Stimulated activated CD4-positive, alpha-beta T cell treated with anti-CD3 and anti-CD28 coated beads, Interleukin-4, amount 100 ng/mL, for 24 hours (primary cell): Measurements from ENCODE around the gene ATXN1.

ENCODE experiments used
- DNase-seq: peaks from one replicate; pipeline ENCODE4 v3.0.0-alpha.2; 2020

Gene ATXN1

DNA sequence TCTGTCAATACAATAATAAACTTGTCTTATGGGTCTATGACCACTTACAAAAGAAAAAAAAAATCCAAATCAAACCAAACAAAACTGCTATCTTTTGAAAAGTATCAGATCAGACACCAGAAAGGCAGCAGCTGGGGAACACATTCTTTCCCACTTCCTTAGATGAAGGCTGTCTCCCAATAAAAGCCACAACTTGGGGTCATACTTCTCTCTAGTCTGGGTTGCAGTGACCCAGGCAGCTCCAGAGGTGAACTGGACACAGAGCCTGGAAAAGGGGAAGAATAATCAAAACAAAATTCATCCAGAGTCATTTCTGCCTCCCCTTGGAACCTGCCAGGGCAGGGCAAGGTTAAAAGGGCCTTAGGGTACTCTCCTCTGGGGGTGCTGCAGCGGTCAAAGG is 19.1 kb downstream of the ATXN1 start:
- DNase-seq = no peak

DNA sequence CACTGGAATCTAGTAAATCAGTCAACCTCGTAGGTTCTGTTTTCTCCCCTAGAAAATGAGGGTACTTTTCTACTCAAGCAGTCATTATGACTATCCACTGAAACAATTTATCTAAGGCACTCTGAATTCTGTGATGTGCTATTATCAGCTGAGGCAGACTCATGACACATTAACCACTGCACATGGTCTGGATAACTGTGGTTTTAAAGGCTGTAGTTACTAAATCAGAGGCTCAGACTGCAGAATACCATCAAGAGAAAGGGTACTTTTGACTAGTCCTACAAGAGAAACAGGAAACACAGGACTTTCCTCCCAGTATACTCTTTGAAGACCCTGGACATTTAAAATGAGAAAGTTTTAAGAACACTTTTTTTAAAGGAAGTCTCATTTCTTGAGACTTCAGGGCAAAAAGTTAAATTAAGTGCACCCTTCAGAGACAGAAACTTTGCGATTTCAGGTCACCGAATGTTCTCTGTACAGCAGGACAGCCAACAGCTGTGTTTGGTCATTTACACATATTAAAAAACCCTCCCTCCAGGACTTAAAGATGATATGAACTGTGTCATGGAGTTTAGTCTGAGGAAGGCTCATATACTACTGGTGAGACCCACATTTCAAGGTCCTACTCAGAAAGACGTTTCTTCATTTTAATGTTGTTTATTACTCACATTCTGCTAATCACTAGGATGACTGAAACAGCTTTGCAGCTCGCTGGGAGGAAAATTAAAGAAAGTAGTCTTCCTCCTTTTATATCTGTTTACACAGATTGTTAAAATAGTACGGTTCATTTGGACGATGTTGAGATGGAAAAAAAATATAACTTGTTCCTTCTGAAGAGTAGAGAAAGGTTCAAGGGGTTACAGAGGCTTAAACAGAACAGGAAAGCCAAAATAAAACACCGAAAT is 19.9 kb downstream of the ATXN1 start:
- no peak for DNase-seq

DNA sequence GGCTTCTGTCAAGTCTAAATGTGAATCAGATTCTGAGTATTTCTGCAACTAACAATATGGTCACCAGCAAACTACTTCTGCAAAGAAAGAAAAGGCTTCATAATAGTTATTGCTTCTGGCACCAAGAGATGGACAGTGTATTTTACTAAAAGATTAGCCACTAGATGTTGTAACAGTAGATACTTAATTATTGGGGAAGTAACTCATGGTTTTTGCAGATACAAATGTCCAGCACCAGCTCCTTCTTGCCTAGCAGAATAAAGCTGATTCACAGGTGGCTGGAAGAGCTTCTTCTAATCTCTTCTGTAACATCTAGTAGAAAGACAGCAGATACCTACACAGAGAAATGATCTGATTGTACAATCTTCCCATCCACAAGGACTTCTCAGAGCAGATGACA is 21.2 kb downstream of the ATXN1 start:
- DNase-seq = no peak

DNA sequence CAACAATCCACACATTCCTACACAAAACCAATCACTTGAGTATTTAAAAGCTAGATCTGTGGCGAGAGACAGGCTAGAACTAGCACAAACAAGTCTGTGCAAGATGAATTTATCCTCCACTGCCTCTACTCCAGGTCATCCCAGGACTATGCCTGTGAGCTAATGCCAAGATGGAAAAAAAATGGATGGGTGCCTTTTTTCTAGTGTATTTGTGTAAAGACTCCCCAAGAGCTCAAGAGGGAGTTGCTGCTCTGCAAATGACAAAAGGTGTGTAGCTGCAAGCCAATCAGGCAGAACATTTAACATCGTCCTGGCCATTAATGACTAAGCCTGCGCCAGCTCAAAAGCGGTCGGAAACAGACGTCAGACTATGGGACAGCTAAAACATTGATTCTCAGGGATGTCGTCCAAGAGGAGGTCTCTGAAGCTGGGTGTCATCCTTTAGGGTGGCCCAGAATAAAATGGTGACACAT is 21.9 kb downstream of the ATXN1 start:
- DNase-seq = no peak

DNA sequence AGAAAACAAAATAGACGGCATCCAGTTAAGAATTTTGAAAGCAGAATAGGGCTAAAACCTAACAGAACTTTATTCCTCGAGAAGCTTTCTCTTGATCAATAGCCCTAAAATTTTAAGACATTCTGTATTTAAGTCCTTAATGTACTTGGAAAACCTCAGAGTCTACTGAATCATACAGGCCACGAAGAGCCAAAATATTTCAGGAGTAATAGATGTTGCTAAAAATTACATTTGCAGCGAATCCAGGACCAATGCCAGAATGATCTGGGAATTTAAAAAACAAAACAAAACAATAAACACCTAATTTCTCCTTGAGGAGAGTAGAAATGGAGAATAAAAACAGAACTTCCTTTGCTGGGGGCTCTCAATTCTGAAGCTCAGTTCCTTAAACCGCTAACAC is 23.3 kb downstream of the ATXN1 start:
- DNase-seq = no peak

DNA sequence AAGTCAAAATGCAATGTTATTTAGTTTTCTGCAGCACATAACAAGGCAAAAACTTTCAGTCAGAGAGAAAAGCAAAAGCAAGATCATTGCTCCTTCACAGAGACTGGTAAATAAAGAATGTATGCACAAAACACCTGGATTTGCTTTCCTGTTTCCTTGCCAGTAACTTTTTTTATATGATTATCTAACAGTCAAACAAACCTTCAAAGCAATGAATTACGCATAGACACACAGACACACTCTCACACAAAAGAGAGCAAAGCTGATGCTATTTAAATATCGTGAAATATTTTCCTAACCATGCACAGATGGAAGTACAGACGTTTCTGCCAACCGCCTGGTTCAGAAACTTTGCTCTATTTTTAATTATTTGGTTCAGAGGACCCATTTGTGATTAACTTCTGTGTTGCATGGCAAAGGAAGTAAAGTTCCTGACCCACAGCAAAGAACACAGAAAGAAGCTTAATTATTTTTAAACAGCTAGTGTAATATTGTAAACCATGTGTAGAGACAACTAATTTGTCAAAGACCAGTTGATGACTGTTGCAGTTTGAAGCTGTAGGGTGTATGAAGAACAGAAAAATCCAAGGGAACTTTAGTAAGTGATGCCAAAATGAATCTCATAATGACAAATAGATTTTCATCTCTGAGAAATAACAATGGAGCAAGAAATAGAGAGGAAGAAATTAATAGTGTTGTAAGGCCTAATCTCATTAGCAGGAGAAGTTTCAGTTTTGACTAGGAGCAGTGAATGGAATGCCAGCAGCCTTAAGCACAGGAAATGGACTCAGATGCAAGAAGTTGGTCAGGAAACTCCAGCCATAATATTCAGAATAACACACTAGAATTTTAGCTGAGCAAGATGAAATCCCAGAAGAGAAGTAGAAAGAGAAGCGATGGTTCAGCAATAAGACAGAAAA is 24.1 kb downstream of the ATXN1 start:
- DNase-seq = no peak

DNA sequence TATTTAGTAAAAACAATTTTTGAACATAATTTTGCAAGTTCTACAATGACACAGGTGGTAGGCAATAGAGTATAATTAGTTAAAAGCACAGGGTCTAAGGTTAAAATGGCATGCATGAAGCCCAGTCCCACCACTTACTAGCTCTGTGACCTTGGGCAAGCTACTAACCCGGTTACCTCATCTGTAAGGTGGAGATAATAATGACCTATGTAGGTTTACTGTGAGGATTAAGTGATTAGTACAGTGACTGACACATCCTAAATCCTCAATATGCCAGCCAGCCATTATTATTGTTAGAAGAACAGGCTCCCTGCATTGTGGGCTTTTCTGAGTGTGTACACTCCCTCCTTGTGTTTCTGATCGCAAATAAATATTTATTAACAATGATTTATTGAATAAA is 26.2 kb downstream of the ATXN1 start:
- DNase-seq = no peak

DNA sequence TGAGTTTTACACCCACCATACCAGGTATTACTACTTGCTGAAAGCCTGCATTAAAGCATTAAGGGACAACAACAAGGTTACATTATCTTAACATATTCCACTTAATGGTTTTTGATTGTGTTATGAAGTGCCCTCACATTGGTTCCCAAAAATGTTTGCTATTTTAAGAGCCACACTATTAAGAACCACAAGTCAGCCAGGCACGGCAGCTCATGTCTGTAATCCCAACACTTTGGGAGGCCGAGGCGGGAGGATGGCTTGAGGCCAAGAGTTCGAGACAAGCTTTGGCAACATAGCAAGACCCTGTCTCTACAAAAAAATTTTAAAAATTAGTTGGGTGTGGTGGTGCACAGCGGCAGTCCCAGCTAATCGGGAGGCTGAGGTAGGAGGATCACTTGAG is 28.2 kb downstream of the ATXN1 start:
- DNase-seq = no peak

DNA sequence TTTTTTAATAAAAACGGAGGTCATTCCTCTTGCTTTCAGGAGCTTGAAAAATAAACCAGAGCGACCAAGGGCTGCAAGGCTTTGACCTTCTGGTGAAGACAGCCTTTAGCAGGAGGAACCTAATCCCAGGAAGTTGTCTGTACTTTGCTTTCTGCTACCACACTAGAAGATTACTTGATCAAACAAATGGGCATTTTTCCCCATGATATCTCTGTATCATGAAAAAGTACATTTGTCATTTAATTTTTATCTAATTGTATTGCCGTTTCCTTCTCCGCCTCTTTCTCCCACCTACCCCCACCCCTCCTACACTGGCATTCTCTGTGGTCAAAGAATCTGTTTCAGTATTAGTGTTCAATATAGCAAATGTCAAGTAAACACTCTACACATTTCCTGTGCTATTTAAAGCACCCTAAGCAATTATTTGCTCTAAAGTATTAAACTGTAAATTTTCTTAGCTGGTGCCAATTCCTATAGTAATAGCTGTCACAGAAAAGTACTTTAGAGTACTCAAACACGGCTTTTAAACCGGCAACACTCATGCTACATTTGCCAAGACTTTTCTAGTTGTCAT is 29.7 kb downstream of the ATXN1 start:
- peak; percentile 59 for DNase-seq

DNA sequence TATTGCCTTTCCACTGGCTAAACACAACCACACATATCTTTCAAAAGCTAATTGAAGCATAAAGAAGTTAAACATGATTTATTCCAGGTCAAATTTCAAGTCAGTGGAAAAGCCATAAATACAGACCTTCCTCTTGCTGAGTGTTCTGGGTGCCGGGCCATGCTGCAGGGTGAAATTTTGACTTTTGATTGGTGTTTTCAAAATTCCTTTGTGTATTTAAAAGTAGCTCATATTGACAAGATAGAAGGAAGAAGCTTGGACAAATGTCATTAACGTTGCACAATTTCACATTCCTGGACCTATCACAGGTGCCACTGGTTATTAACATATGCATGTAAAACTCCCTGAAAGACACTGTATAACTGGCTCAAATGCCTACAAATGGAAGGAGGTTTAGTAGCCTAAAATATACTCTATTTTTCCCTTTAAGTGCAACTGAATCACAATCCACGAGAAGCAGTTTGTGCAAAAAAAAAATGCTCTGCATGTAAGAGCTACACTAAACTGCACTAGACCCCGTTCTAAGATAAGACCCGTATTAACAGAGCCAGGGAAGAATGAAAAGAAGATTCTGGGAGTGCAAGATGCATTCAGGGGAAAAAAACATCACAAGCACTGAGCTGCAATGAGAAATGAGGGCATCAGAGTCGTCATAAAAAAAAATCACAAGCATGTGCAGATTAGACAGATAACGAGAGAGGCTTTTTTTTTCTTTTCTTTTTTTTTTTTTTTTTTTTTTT is 30.4 kb downstream of the ATXN1 start:
- no peak for DNase-seq

DNA sequence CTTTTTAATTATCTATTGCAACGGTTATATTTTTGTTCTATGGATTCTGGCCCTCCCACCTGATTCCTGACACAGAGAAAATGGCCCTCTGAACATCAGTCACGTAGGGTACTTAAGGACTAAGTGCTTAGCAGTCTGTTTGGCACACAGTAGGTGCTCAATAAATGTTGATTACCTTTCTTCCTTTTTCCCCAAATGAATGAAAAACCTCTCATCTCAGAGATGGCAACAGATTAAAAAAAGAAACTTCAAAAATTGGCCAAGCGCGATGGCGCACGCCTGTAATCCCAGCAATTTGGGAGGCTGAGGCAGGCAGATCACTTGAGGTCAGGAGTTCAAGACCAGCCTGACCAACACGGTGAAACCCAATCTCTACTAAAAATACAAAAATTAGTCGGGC is 31.5 kb downstream of the ATXN1 start:
- no peak for DNase-seq

DNA sequence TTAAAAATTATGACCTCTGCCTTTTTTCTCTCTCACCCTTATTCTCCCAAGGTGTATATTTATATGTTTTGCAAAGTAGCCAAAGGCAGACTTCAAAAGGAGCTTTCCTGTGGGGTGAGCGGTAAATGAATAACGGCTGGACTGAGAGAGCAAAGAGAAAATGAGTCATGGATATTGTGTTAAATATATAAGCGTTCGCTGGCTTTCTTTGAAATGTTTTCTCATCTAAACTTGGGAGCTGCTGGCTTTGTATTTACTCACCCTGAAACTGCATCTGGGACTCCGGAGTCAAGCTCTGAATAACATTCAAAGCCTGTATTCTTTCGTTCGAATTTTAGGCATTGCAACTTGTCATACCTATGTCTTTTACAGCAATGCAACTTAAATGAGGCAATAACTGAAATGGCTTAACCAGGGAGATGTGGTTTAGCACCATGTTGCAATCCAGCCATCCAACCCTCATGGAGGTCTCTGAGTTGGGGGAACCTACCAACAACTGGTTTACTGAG is 32.0 kb downstream of the ATXN1 start:
- DNase-seq = no peak

DNA sequence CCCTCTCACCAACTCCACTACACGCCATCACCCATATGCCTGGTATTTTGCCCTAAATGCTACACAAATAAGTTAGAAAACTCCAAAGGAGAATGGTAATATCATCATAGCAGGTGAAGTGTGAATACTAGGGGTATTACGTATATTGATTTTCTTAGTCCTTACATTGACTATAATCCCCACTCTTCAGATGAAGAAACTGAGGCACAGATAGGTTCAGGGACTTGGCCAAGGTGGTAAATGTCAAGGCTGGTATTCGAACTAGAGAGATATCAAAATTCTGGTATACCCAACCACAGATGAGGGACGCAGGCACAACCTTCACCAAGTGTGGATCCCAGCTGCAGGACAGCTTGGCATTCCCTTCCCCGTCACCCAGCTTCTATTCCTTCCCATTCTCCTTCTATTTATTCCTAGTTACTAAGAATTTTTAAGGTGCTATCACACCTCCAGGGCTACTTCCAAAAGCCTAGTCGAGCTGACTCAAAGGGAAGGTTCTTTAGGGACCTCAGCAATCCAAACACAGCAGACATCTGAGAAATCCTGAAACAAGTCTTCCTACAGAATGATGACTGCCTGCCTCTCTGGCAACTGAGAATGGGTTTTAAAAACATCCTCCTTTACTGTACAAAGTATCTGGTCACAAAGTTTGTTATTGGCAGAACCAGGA is 32.6 kb downstream of the ATXN1 start:
- DNase-seq = no peak

DNA sequence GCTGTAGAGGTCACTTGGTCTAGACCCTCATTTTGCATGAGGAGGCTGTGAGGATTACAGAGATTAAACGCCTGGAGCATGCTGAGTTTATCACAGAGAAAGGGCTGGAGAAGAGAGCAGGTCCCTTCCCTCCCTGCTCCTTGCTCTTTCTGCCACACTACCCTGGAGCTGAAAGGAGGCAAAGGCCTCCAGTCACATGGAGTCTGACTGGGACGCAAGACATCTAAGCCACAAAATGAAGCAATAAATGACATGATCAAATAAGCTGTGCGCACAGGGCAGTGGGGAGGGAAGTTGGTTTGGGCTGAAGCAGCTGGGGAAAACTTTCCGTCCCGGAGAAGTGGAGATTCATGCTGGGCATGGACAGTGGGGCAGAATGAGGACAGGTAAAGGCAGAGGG is 33.3 kb downstream of the ATXN1 start:
- DNase-seq = no peak

DNA sequence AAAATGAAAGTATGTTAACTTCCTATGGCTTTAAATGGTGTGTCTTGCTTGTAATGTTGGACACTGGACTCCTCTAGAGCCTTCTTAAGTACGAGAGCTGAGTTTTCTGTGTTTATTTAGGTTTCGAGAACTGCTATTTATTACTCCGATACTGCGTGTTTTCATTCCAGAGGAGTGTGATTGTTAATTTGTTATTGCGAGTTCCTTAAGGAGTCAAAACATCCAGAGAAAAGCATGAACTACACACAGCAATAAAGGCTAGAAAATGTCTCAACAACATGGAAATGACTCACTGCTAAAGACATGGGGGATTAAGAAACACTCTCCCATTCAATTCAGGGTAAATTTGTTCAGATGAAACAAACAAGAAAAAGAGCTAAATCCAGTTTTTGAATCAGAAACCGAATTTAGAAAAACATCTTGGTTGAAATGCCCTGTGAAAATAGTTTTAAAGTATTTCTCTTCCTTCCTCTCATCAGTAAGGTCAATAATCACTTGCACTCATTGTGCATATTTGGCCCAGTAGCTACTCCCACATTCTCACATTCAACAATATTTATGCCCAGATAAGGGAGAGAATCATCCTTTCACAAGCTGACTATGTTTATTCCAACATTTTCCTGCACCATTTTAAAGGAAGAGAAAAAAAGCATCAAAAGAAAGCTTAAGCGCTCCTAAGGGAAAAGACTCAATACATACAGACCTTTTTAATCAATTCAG is 36.0 kb downstream of the ATXN1 start:
- DNase-seq = no peak

DNA sequence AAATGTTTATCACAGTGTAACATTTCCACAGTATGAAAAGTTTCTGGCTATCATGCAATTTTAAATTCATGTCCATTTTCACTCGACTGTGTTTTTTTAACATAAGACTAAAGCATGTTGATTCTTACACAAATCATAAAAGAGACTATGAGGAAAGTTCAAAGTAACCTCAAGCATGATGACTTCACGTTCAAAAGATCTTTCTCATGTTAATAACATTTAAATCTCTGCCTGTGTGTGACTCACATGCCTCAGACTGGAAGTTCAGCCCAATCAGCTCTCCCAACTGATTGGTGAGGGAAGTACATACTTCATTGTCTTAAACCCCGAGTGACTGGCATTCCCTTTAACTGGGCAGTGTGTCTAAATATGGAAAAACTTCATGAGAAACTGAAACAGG is 37.4 kb downstream of the ATXN1 start:
- no peak for DNase-seq

DNA sequence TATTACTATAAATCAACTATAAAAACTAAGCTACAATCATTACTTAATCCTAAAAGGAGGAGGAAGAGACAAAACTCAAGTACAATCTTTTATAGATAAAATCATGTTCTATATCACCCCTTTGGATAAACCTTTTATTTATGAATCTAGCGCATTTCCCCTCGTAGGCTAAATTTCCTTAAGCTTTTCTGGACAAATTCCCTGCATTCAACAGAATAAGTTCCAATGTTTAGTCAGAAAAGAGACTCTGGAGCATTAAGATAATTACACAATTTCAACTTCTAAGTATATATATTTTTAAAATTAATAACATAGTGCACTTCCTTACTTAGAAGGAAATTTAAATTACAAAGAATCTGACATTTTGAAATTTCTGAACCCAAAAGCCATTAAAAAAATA is 37.9 kb downstream of the ATXN1 start:
- DNase-seq = no peak

DNA sequence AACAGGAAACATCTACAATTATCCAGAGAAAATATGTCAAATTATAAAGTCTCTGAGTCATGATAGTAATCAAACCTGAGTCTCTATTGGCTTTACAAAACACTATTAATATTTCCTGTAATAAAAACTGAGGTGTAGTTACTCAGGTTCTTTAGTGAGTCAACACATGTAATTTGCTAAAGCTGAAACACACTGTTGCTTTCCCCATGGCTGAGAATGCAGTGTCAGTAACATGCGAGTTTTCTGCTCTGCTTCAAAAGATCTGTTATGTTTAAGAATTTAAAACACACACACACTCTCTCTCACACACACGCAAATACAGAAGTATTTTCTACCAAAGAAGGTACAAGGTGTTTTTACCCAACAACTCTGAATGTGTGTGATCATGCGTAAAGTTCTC is 38.6 kb downstream of the ATXN1 start:
- DNase-seq = no peak

DNA sequence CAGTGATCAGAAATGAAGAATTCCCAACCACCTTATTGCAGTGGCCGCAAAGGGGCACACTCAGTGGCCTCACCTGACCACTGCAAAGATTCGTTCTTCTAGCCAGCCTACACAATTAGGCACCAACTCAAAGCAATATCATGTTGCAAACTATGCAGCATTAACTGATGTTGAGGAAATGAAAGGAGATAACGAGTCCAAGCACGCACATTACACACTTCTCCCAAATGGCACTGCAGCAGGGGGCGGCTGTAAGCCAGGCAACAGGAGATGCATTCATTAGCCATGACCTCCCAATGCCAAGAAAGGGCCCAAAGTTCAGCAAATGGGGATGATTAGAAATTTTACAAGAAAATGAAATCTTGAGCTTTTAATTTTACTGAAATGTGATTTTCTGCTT is 39.3 kb downstream of the ATXN1 start:
- DNase-seq = no peak

DNA sequence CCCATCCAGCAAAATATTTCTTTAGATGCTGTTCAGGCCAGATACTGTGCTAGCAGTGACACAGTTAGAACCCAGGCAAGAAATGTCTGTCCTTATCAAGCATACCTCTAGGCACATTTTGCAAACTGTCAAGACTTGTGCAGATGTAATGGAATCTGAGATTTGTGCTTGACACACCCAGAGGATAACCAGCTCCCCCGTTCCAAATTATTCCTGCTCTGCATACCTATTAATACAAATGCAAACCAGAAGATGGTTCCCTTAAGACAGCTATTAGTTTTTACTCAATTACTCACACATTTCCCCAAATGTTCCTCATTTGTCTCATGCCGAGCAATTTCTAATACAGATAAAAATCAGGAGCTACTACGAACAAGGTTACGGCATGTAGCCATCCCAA is 40.4 kb downstream of the ATXN1 start:
- no peak for DNase-seq

DNA sequence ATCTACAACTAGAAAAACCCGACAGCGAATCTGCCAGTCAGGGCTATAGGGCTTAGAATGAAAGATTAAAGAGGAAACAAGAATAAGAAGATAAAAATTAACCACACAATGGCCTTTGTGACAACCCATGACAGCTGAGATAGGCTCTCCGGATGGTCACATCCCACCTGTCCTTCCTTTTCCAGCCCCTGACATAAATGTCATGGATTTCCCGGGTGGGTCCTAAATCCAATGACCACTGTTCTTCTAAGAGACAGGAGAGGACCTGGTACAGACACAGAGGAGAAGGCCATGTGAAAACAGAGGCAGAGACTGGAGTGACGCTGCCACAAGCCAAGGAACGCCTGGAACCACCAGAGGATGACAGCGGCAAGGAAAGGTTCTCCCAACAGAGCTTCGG is 41.8 kb downstream of the ATXN1 start:
- DNase-seq = no peak
